Measurements from ENCODE around the gene CUEDC1.

The CUEDC1 gene

GRCh38 chr17:57997085-57997809 lies 42.0 kb upstream of the CUEDC1 start:
- Histone ChIP-seq H3K9ac (ENCODE audit: insufficient read length) (no peak overlapping the region), H3K4me3 (no peak overlapping the region), H3K36me3 (ENCODE audit: insufficient read depth, low read length) (peaks cover 59% of the 10 kb centered on the region), H3K9me3 (ENCODE audit: low read depth, low read length) (no peaks in the 10 kb centered on the region), H3K27ac (peak overlapping the region; percentile 45)
- no peak for TF ChIP-seq EZH2 (IDR thresholded peaks at IDR 0.05)
- no peak for DNase-seq (ENCODE audit: low read depth, low spot score)

DNA sequence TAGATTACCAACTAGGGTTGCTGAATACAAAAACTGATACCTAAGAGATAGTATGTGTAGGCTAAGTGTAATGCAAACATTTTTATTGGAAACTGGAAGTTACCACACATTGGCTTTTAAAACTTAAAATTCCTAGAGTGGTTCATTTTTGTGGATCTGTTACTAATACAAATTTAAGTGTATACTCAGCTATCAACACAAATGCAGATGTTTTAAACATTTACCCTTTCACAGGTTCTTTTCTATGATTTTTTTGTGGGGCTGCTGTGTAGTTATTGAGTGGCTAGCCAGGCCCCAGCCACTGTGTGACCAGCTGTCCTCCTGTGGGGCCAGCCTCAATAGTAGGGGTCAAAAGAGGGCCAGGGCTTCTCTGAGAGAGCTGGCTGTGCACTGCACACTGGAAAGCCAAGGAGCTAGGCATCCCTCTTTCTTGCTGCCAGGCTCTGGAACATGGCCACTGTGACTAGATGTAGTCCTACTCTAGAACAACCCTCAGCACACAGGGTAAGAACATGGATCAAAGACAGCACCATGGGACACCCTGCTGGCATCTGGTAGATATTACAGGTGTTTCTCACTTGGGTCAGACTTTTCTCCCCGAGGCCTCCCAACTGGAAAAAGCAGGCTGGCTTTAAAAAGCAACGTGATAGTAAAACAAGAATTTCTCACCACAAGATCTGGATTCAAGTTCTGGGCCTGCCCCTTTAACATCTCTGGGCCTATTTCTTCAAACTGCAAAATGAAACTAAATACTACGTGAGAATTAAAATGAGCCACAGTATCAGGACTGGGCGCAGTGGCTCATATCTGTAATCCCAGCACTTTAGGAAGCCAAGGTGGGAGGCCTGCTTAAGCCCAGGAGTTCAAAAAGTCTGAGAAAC lies 40.1 kb upstream of the CUEDC1 start:
- TF ChIP-seq FOXP2 (optimal IDR thresholded peaks at IDR 0.05; ENCODE audit: control extremely low read depth, extremely low read length, insufficient read depth) (no peak), POLR2AphosphoS5 (IDR thresholded peaks at IDR 0.05; ENCODE audit: borderline replicate concordance, low read depth, low read length) (peak; percentile 50)
- no peak overlapping the region for H3K9ac ChIP-seq (ENCODE audit: insufficient read length)
- H3K27ac ChIP-seq, result peak overlapping the region; percentile 67
- DNase-seq (ENCODE audit: low read depth, low spot score), result no peak
- H3K4me3 ChIP-seq, result no peak overlapping the region
- peaks cover 40% of the 10 kb centered on the region for H3K36me3 ChIP-seq (ENCODE audit: insufficient read depth, low read length)
- H3K9me3 ChIP-seq (ENCODE audit: low read depth, low read length), result no peaks in the 10 kb centered on the region

DNA sequence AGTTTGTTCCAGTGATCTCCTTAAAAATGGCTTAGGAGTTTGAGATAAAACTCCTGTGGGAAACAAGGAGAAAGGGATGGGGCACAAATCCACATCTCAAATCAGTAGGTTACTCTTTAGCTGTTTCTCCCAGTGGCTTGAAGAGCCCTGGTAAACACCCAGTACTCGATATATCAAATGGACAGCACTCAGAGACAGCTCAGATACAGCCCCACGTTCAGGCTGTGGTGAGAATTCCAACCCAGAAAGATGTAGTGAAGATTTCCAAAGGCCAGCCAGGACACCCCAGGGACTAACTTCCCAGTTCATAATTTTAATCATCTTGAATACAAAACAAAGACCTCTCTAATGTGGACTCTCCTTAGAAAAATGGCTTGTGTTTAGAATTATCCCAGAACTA lies 39.2 kb upstream of the CUEDC1 start:
- H3K36me3 ChIP-seq (ENCODE audit: insufficient read depth, low read length), result peaks cover 31% of the 10 kb centered on the region
- H3K4me3 ChIP-seq, result no peak overlapping the region
- H3K27ac ChIP-seq, result peak overlapping the region; percentile 67
- H3K9ac ChIP-seq (ENCODE audit: insufficient read length), result no peak overlapping the region
- DNase-seq (ENCODE audit: low read depth, low spot score), result no peak
- H3K9me3 ChIP-seq (ENCODE audit: low read depth, low read length), result no peaks in the 10 kb centered on the region
- TF ChIP-seq FOXP2 (optimal IDR thresholded peaks at IDR 0.05; ENCODE audit: control extremely low read depth, extremely low read length, insufficient read depth) (no peak), EZH2 (IDR thresholded peaks at IDR 0.05) (no peak), POLR2AphosphoS5 (IDR thresholded peaks at IDR 0.05; ENCODE audit: borderline replicate concordance, low read depth, low read length) (no peak)

DNA sequence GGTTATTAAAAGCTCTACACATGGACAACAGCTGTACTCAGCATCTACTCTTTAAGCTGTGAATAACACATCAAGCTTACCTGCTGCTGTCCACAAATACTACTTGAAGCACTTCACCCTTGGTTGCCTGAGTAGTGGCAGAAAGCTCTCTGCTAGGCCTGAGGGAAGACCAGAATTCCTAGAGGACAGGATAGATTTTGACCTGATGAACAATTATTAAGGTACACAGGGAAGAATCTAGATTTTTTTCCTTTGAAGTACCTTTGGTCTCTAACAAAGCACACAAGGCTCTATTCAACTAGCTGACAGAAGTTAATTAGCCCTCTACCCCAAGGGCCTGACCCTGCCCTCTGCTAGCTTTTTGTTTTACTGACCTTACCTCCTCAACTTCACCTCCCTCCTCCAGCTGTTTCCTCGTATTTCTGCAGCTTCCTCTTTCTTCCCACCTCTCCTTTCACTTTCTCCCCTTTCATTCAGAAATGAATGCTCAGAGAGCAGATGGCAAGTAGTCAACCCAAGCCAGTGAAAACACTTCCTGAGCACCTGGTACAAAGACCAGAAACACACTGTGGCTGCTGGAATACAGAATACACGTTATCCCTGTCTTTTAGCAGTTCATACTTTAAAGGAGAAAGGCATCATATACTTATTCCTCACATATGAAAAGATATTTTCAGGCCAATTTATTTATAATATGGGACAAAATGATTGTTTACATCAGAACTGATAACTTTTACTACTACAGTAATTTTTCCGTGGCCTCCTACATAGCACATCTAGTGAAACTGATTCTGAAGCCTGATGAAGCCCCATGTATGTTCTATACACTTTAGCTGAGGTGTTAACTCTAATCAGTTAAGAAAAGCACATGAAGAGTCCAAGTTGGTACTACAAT lies 38.5 kb upstream of the CUEDC1 start:
- Histone ChIP-seq H3K9me3 (ENCODE audit: low read depth, low read length) (no peaks in the 10 kb centered on the region), H3K9ac (ENCODE audit: insufficient read length) (no peak overlapping the region), H3K4me3 (no peak overlapping the region), H3K36me3 (ENCODE audit: insufficient read depth, low read length) (peaks cover 24% of the 10 kb centered on the region), H3K27ac (peak overlapping the region; percentile 67)
- TF ChIP-seq POLR2AphosphoS5 (IDR thresholded peaks at IDR 0.05; ENCODE audit: borderline replicate concordance, low read depth, low read length) (peak; percentile 55; the same call in 1 of the 2 replicates), EZH2 (IDR thresholded peaks at IDR 0.05) (no peak)
- no peak for DNase-seq (ENCODE audit: low read depth, low spot score)

DNA sequence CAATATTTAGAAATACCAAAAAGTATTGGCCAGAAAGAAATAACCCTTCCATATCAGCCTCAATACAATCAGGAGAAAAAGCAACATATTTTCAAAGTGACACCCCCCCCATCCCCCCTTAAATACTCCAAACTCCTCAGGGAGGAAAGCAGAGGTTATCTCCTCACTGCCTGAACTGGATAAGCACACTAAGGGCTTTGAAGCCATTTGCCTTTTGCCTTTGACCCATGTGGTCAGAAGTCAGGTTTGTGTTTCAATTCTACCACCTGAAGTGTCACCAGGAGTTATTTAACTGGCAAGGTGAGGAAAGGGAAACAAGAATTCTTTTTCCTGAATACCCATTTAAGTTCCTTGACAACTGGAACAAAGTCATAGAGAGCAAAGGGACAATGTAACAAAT lies 36.3 kb upstream of the CUEDC1 start:
- Histone ChIP-seq H3K36me3 (ENCODE audit: insufficient read depth, low read length) (peaks cover 2% of the 10 kb centered on the region), H3K9ac (ENCODE audit: insufficient read length) (no peak overlapping the region), H3K27ac (peak overlapping the region; percentile 78), H3K4me3 (no peak overlapping the region), H3K9me3 (ENCODE audit: low read depth, low read length) (no peaks in the 10 kb centered on the region)
- TF ChIP-seq POLR2AphosphoS5 (IDR thresholded peaks at IDR 0.05; ENCODE audit: borderline replicate concordance, low read depth, low read length) (no peak), FOXP2 (optimal IDR thresholded peaks at IDR 0.05; ENCODE audit: control extremely low read depth, extremely low read length, insufficient read depth) (no peak), EZH2 (IDR thresholded peaks at IDR 0.05) (no peak)
- DNase-seq (ENCODE audit: low read depth, low spot score), result no peak

- Histone ChIP-seq H3K9me3 (ENCODE audit: low read depth, low read length) (no peaks in the 10 kb centered on the region), H3K27ac (peak overlapping the region; percentile 78), H3K36me3 (ENCODE audit: insufficient read depth, low read length) (peaks cover 2% of the 10 kb centered on the region; the same call in 1 of the 2 replicates), H3K4me3 (no peak overlapping the region), H3K9ac (ENCODE audit: insufficient read length) (no peak overlapping the region)
- TF ChIP-seq EZH2 (IDR thresholded peaks at IDR 0.05) (no peak), POLR2AphosphoS5 (IDR thresholded peaks at IDR 0.05; ENCODE audit: borderline replicate concordance, low read depth, low read length) (no peak), FOXP2 (optimal IDR thresholded peaks at IDR 0.05; ENCODE audit: control extremely low read depth, extremely low read length, insufficient read depth) (no peak)
- DNase-seq (ENCODE audit: low read depth, low spot score), result no peak
Observed at GRCh38 chr17:57990037-57990436, 34.8 kb upstream of the CUEDC1 start.

DNA sequence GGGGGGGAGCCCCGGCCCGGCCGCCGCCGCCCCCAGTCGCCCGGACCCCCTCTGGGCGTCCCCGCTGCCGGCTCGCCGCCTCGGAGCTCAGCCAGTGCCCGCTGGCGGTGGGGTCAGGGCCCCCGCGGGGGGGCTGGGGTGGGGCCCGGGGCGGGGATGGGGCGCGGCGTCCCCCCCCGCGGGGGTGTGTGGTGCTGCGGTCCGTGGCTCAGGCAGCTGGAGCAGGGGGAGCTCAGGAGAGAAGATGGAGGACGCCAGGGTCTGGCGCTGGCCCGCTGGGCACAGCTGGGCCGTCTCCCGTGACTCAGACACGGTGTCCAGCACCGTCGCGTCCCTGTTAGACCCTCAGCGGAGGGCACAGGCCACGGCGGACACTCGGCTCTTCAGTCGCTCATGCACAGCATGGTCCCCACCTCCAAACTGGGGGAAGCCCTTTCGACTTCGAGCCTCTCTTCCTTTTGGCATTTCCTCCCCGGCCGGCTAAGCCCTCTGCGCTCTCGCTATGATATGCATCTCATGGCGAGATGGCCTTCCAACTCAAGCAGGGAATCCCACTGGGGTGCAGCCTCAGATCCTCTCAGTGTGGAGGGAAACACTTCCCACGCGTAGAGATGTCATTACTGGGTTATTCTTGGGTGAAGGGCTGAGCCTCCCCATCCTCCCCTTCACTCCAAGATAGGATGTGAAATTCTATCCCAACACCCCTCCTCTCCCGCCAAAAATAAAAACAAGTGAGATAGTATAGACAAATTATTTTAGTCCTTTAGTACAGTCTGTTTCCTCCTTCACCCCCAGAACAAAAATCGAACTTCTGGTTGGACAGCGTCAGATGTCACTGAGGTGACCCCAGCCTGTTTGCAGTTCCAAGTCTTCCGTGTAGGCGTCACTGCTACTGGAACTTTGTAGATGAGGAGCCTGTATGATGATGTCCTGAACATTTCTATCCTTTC lies 33.4 kb upstream of the CUEDC1 start:
- H3K9me3 ChIP-seq (ENCODE audit: low read depth, low read length), result no peaks in the 10 kb centered on the region
- peak overlapping the region; percentile 82 for H3K4me3 ChIP-seq
- H3K27ac ChIP-seq, result peak overlapping the region; percentile 78
- TF ChIP-seq EZH2 (IDR thresholded peaks at IDR 0.05) (no peak), FOXP2 (optimal IDR thresholded peaks at IDR 0.05; ENCODE audit: control extremely low read depth, extremely low read length, insufficient read depth) (no peak), POLR2AphosphoS5 (IDR thresholded peaks at IDR 0.05; ENCODE audit: borderline replicate concordance, low read depth, low read length) (peak; percentile 76)
- no peak for DNase-seq (ENCODE audit: low read depth, low spot score)
- H3K9ac ChIP-seq (ENCODE audit: insufficient read length), result peak overlapping the region; percentile 37
- H3K36me3 ChIP-seq (ENCODE audit: insufficient read depth, low read length), result peaks cover 15% of the 10 kb centered on the region
